Measurements from ENCODE around the gene MED8. TPM values are rescaled to one million over a fixed set of nuclear protein-coding genes. Genes with fewer than 3 reads are reported as not detected.

Gene MED8
- 18.0 TPM for total RNA-seq
- long read RNA-seq, transcript MED8-203 (7 exons, 1,924 nt) = major isoform, 8 of 11 reads
- long read RNA-seq, partial matches to known transcripts = 0 of 11 reads
- long read RNA-seq, other reads (novel, unspliced or antisense) = 3 of 11 reads

- DNase-seq (ENCODE audit: missing footprints) (peak; percentile 95), ATAC-seq (peak; percentile 98)
- intact Hi-C loops (cut with DNase I) = loop anchor here (2.0 kb wide), 1 partner anchor 21 kb away; the partner anchor contains the start of gene ELOVL1
Observed at GRCh38 chr1:43389326-43390313, at the start of gene MED8, which contains the start of gene SZT2. MED8 (minus strand) TSS chr1:43389800; CDS start chr1:43389764, 36 bp downstream. SZT2 (plus strand) TSS chr1:43389899; CDS start chr1:43389969, 70 bp downstream.

GRCh38 chr1:43438953-43439581 is 49.5 kb upstream of the MED8 start:
- intact Hi-C loops (cut with DNase I) = no loop called here
- DNase-seq (ENCODE audit: missing footprints) (no peak), ATAC-seq (no peak)

GRCh38 chr1:43438576-43438952 is 49.0 kb upstream of the MED8 start:
- intact Hi-C loops (cut with DNase I) = no loop called here
- no peak for ATAC-seq
- no peak for DNase-seq (ENCODE audit: missing footprints)

- intact Hi-C loops (cut with DNase I) = no loop called here
- ATAC-seq = no peak
- no peak for DNase-seq (ENCODE audit: missing footprints)
Observed at GRCh38 chr1:43438006-43438405, 48.4 kb upstream of the MED8 start.

- no peak for ATAC-seq
- DNase-seq (ENCODE audit: missing footprints) = no peak
- intact Hi-C loops (cut with DNase I) = no loop called here
Observed at GRCh38 chr1:43437031-43437973, 47.7 kb upstream of the MED8 start.

- intact Hi-C loops (cut with DNase I) = no loop called here
- no peak for ATAC-seq
- DNase-seq (ENCODE audit: missing footprints) = no peak
Observed at GRCh38 chr1:43436371-43436770, 46.8 kb upstream of the MED8 start.

GRCh38 chr1:43435146-43436145 is 45.8 kb upstream of the MED8 start:
- peak; percentile 81 for ATAC-seq
- DNase-seq (ENCODE audit: missing footprints) = no peak
- intact Hi-C loops (cut with DNase I) = no loop called here

- DNase-seq (ENCODE audit: missing footprints) (no peak), ATAC-seq (no peak)
- intact Hi-C loops (cut with DNase I) = no loop called here
Observed at GRCh38 chr1:43434256-43434655, 44.7 kb upstream of the MED8 start.

GRCh38 chr1:43432907-43433306 is 43.3 kb upstream of the MED8 start:
- DNase-seq (ENCODE audit: missing footprints) (no peak), ATAC-seq (no peak)
- intact Hi-C loops (cut with DNase I) = no loop called here

- no peak for ATAC-seq
- intact Hi-C loops (cut with DNase I) = no loop called here
- DNase-seq (ENCODE audit: missing footprints) = peak; percentile 51
Observed at GRCh38 chr1:43432171-43432860, 42.7 kb upstream of the MED8 start.

- ATAC-seq = no peak
- intact Hi-C loops (cut with DNase I) = no loop called here
- no peak for DNase-seq (ENCODE audit: missing footprints)
Observed at GRCh38 chr1:43431676-43432075, 42.1 kb upstream of the MED8 start.

GRCh38 chr1:43430831-43431230 is 41.2 kb upstream of the MED8 start:
- intact Hi-C loops (cut with DNase I) = no loop called here
- ATAC-seq (no peak), DNase-seq (ENCODE audit: missing footprints) (no peak)

GRCh38 chr1:43427941-43428340 is 38.3 kb upstream of the MED8 start:
- DNase-seq (ENCODE audit: missing footprints) = peak; percentile 11
- ATAC-seq = no peak
- intact Hi-C loops (cut with DNase I) = no loop called here

- DNase-seq (ENCODE audit: missing footprints) = peak; percentile 21
- ATAC-seq = no peak
- intact Hi-C loops (cut with DNase I) = no loop called here
Observed at GRCh38 chr1:43427524-43427923, 37.9 kb upstream of the MED8 start.

- no peak for ATAC-seq
- intact Hi-C loops (cut with DNase I) = no loop called here
- no peak for DNase-seq (ENCODE audit: missing footprints)
Observed at GRCh38 chr1:43426221-43426620, 36.6 kb upstream of the MED8 start.

GRCh38 chr1:43425045-43425444 is 35.4 kb upstream of the MED8 start:
- intact Hi-C loops (cut with DNase I) = no loop called here
- DNase-seq (ENCODE audit: missing footprints) (no peak), ATAC-seq (no peak)
